Vagina (tissue), 2 donors: ENCODE measurements around the gene OLFM4. TPM values are rescaled to one million over a fixed set of nuclear protein-coding genes. Genes with fewer than 3 reads are reported as not detected.

Experiments used
- DNase-seq, 2 donors: peaks; one replicate each; pipeline ENCODE4 v3.0.0-alpha.2; 2017; ENCODE audit errors: extremely low spot score in 2 of 2
- H3K27ac ChIP-seq: fragments of 200-600 bp; sonication (generic); one replicate; pipeline ENCODE4 v1.5.1; 2019
- H3K27me3 ChIP-seq: fragments of 200-600 bp; sonication (generic); one replicate; pipeline ENCODE4 v1.5.1; 2019
- H3K36me3 ChIP-seq, 2 donors: fragments of 200-600 bp; sonication (generic); one replicate each; pipeline ENCODE4 v1.5.1; 2017 to 2019
- H3K4me1 ChIP-seq: fragments of 200-600 bp; sonication (generic); one replicate; pipeline ENCODE4 v1.5.1; 2019
- H3K4me3 ChIP-seq, 2 donors: fragments of 200-600 bp; sonication (generic); 1 replicate in 1 of 2; 2 replicates in 1 of 2; pipeline ENCODE4 v1.5.1; 2016 to 2019
- H3K9me3 ChIP-seq: fragments of 200-600 bp; sonication (generic); one replicate; pipeline ENCODE4 v1.5.1; 2019
- CTCF ChIP-seq, 3 experiments: fragments of 450-650 bp in 2 of 3; fragments of 200-600 bp in 1 of 3; sonication (generic) in 1 of 3; IDR thresholded peaks; one replicate each; pipeline ENCODE4 v1.5.1; 2017 to 2019; ENCODE audit warnings: antibody characterized with exemption in 3 of 3, mild to moderate bottlenecking in 2 of 3, moderate library complexity in 2 of 3
- POLR2A ChIP-seq, 2 donors: fragments of 450-650 bp; IDR thresholded peaks; one replicate each; pipeline ENCODE4 v1.6.1; 2017; ENCODE audit warnings: antibody characterized with exemption in 2 of 2, mild to moderate bottlenecking in 2 of 2, moderate library complexity in 2 of 2
- POLR2AphosphoS5 ChIP-seq, 2 donors: sonication (generic); formaldehyde crosslinking; IDR thresholded peaks; one replicate each; pipeline ENCODE4 v1.9.0; 2017; ENCODE audit warnings: antibody characterized with exemption in 2 of 2, mild to moderate bottlenecking in 2 of 2, low read depth in 1 of 2; ENCODE audit not compliant: insufficient read depth in 1 of 2
- intact Hi-C: fragments of 100-400 bp; cut with DNase I; formaldehyde crosslinking; loops from one replicate; pipeline ENCODE4 v1.15.1; 2023
- total RNA-seq: library from RNA; depleted of rRNA; stranded (reverse); fragments of >200 nt; gene quantifications from one replicate; pipeline ENCODE4 v1.2.3, GENCODE V29; 2016

The OLFM4 gene
- total RNA-seq, 1 donor from 2014 or later, result 50.1 TPM

DNA sequence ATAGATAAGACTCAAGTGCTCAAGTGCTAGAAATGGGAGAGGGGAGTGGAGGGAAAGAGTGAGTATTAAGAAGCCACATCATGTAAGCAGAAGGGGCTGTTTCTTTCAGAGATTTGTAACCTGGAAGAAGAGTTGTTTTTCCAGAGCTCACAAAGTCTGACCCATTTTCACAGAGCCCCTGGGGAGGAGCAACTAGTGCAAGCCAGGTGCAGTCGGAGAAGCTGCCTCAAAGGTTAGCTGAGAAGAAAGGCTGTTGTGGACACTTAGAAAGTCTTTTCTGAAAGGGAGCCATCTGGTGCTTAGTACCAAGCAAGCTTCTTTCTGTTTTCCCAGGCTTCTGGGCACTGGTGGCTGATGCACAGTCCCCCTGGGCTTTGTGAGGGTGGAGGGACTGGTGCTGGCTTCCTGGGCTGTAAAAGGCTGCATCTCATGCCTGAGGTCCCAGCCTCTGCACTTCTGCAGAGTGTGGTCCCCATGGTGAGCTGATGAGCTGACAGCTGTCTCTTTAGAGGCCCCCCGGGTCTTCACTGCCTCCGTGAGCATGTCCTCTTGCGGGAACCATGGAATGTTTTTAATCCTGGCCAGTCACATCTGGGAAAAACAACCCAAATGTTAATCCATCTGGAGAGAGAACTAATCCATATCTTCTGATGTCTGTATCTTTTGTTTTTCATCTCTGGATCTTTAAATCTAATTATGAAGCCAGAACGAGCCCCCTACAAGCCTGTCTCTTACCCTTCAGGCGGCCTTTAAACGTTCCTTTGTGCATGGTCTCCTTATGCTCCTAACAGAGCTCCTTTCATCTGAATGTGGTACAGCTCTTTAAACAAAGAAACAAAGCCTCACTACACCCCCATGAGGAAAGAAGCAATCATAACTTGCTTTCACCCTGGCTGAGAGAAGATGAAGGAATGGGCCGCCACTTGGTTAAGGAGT, 40.2 kb downstream of the OLFM4 start:
- Histone ChIP-seq H3K9me3 (no peaks in the 10 kb centered on the region), H3K27me3 (no peaks in the 10 kb centered on the region), H3K27ac (no peak overlapping the region), H3K36me3 (no peaks in the 10 kb centered on the region), H3K4me3 (no peak overlapping the region), H3K4me1 (peaks cover 8% of the 10 kb centered on the region)
- intact Hi-C loops, result no loop called here
- DNase-seq, result no peak
- TF ChIP-seq CTCF (IDR thresholded peaks at IDR 0.05), result no peak
- TF ChIP-seq POLR2A (IDR thresholded peaks at IDR 0.05), result no peak
- no peak for TF ChIP-seq POLR2AphosphoS5 (IDR thresholded peaks at IDR 0.05; ENCODE audit: insufficient read depth in 1 of 2, low read depth in 1 of 2)

- no peaks in the 10 kb centered on the region for H3K9me3 ChIP-seq
- H3K4me3 ChIP-seq, result no peak overlapping the region
- DNase-seq, result no peak
Measured at GRCh38 chr13:53069800-53070199, 41.2 kb downstream of the OLFM4 start.

GRCh38 chr13:53073711-53074110, 45.1 kb downstream of the OLFM4 start:
- intact Hi-C loops, result no loop called here
- Histone ChIP-seq H3K4me3 (no peak overlapping the region), H3K27ac (no peak overlapping the region), H3K9me3 (no peaks in the 10 kb centered on the region), H3K36me3 (no peaks in the 10 kb centered on the region), H3K4me1 (no peaks in the 10 kb centered on the region), H3K27me3 (no peaks in the 10 kb centered on the region)
- TF ChIP-seq POLR2AphosphoS5 (IDR thresholded peaks at IDR 0.05; ENCODE audit: insufficient read depth in 1 of 2, low read depth in 1 of 2) (no peak), CTCF (IDR thresholded peaks at IDR 0.05) (no peak), POLR2A (IDR thresholded peaks at IDR 0.05) (no peak)
- DNase-seq, result no peak

More at GRCh38 chr13:53069800-53070199, 41.2 kb downstream of the OLFM4 start:
- H3K36me3 ChIP-seq, result no peaks in the 10 kb centered on the region
- TF ChIP-seq POLR2AphosphoS5 (IDR thresholded peaks at IDR 0.05; ENCODE audit: insufficient read depth in 1 of 2, low read depth in 1 of 2) (no peak), POLR2A (IDR thresholded peaks at IDR 0.05) (no peak), CTCF (IDR thresholded peaks at IDR 0.05) (no peak)
- peaks cover 2% of the 10 kb centered on the region for H3K4me1 ChIP-seq
- H3K27ac ChIP-seq, result no peak overlapping the region
- no peaks in the 10 kb centered on the region for H3K27me3 ChIP-seq
- intact Hi-C loops, result no loop called here

GRCh38 chr13:53074114-53074513, 45.5 kb downstream of the OLFM4 start:
- H3K36me3 ChIP-seq, result no peaks in the 10 kb centered on the region
- no peaks in the 10 kb centered on the region for H3K4me1 ChIP-seq
- H3K4me3 ChIP-seq, result no peak overlapping the region
- TF ChIP-seq CTCF (IDR thresholded peaks at IDR 0.05), result no peak
- TF ChIP-seq POLR2AphosphoS5 (IDR thresholded peaks at IDR 0.05; ENCODE audit: insufficient read depth in 1 of 2, low read depth in 1 of 2), result no peak
- no peak for TF ChIP-seq POLR2A (IDR thresholded peaks at IDR 0.05)
- H3K9me3 ChIP-seq, result no peaks in the 10 kb centered on the region
- DNase-seq, result no peak
- intact Hi-C loops, result no loop called here
- H3K27ac ChIP-seq, result no peak overlapping the region
- H3K27me3 ChIP-seq, result no peaks in the 10 kb centered on the region
